ENCODE results near the gene ZKSCAN1.

ZKSCAN1 gene

GRCh38 chr7:99992330-99993038 is 22.9 kb upstream of the ZKSCAN1 start:
- POLR2A ChIA-PET = no interaction called here
- CTCF ChIA-PET = no interaction called here
- DNase-seq (ENCODE audit: extremely low spot score) = no peak
- no peak for TF ChIP-seq CTBP1 (IDR thresholded peaks at IDR 0.05; ENCODE audit: borderline replicate concordance)
- no peak for TF ChIP-seq FOXM1 (IDR thresholded peaks at IDR 0.05; ENCODE audit: borderline replicate concordance)
- TF ChIP-seq SUZ12 (IDR thresholded peaks at IDR 0.05) = no peak
- no peak for TF ChIP-seq LEF1 (IDR thresholded peaks at IDR 0.05; ENCODE audit: borderline replicate concordance)
- no peak for TF ChIP-seq ARNT (IDR thresholded peaks at IDR 0.05)
- no peak for TF ChIP-seq HDGF (IDR thresholded peaks at IDR 0.05; ENCODE audit: borderline replicate concordance)
- no peak for TF ChIP-seq FOXK2 (IDR thresholded peaks at IDR 0.05)
- TF ChIP-seq L3MBTL2 (conservative IDR thresholded peaks at IDR 0.05) = no peak
- no peak for TF ChIP-seq SP1 (IDR thresholded peaks at IDR 0.05)
- no peak for TF ChIP-seq PKNOX1 (IDR thresholded peaks at IDR 0.05)
- no peak for TF ChIP-seq NFRKB (IDR thresholded peaks at IDR 0.05)
- TF ChIP-seq BHLHE40 (IDR thresholded peaks at IDR 0.05; ENCODE audit: borderline replicate concordance) = no peak
- TF ChIP-seq TARDBP (IDR thresholded peaks at IDR 0.05) = no peak
- no peak for TF ChIP-seq ZNF384 (IDR thresholded peaks at IDR 0.05)
- TF ChIP-seq FOXA1 (IDR thresholded peaks at IDR 0.05) = no peak
- no peak for TF ChIP-seq ELF4 (IDR thresholded peaks at IDR 0.05)

DNA sequence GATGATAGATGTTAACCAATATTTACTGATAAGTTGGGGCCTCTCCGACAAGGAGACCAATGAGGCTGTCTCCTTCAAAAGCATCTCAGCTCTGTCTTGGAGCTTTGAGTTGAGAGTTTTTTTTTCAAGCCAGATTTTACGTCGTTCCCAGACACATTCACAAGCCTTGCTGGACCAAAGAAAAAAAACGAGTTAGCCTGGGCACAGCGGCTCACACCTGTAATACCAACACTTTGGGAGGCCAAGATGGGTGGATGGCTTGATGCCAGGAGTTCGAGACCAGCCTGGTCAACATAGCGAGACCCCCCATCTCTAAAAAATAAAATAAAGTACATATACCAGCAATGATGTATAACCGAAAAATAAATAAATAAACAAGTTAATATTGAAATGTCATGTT is 20.6 kb upstream of the ZKSCAN1 start:
- POLR2A ChIA-PET = interaction anchor here (1.3 kb wide), 1 partner anchor 378 kb away, joined by 3 read pairs; the partner anchor contains the start of gene ZSCAN25
- CTCF ChIA-PET = interaction anchor here (0.7 to 1.5 kb wide), 3 partner anchors 66 to 134 kb away, joined by 6 read pairs; partner anchors contain the start of gene GJC3
- TF ChIP-seq FOXM1 (IDR thresholded peaks at IDR 0.05; ENCODE audit: borderline replicate concordance) = no peak
- TF ChIP-seq FOXA1 (IDR thresholded peaks at IDR 0.05) = no peak
- TF ChIP-seq SUZ12 (IDR thresholded peaks at IDR 0.05) = no peak
- TF ChIP-seq FOXK2 (IDR thresholded peaks at IDR 0.05) = no peak
- TF ChIP-seq NFRKB (IDR thresholded peaks at IDR 0.05) = no peak
- no peak for TF ChIP-seq ZNF384 (IDR thresholded peaks at IDR 0.05)
- TF ChIP-seq BHLHE40 (IDR thresholded peaks at IDR 0.05; ENCODE audit: borderline replicate concordance) = no peak
- TF ChIP-seq CTBP1 (IDR thresholded peaks at IDR 0.05; ENCODE audit: borderline replicate concordance) = no peak
- TF ChIP-seq SP1 (IDR thresholded peaks at IDR 0.05) = no peak
- TF ChIP-seq LEF1 (IDR thresholded peaks at IDR 0.05; ENCODE audit: borderline replicate concordance) = no peak
- no peak for TF ChIP-seq L3MBTL2 (conservative IDR thresholded peaks at IDR 0.05)
- no peak for TF ChIP-seq PKNOX1 (IDR thresholded peaks at IDR 0.05)
- no peak for TF ChIP-seq TARDBP (IDR thresholded peaks at IDR 0.05)
- TF ChIP-seq ELF4 (IDR thresholded peaks at IDR 0.05) = no peak
- no peak for TF ChIP-seq ARNT (IDR thresholded peaks at IDR 0.05)
- no peak for TF ChIP-seq HDGF (IDR thresholded peaks at IDR 0.05; ENCODE audit: borderline replicate concordance)
- DNase-seq (ENCODE audit: extremely low spot score) = no peak

- DNase-seq (ENCODE audit: extremely low spot score) = no peak
- POLR2A ChIA-PET = interaction anchor here (0.7 kb wide), 1 partner anchor 86 kb away, joined by 3 read pairs; no protein-coding TSS in a partner anchor
- CTCF ChIA-PET = interaction anchor here (1.1 kb wide), 1 partner anchor 136 kb away, joined by 3 read pairs; no protein-coding TSS in a partner anchor
- no peak for TF ChIP-seq FOXM1 (IDR thresholded peaks at IDR 0.05; ENCODE audit: borderline replicate concordance)
- no peak for TF ChIP-seq TARDBP (IDR thresholded peaks at IDR 0.05)
- no peak for TF ChIP-seq ZNF384 (IDR thresholded peaks at IDR 0.05)
- TF ChIP-seq SUZ12 (IDR thresholded peaks at IDR 0.05) = no peak
- TF ChIP-seq FOXA1 (IDR thresholded peaks at IDR 0.05) = no peak
- TF ChIP-seq NFRKB (IDR thresholded peaks at IDR 0.05) = no peak
- no peak for TF ChIP-seq PKNOX1 (IDR thresholded peaks at IDR 0.05)
- no peak for TF ChIP-seq BHLHE40 (IDR thresholded peaks at IDR 0.05; ENCODE audit: borderline replicate concordance)
- no peak for TF ChIP-seq ELF4 (IDR thresholded peaks at IDR 0.05)
- TF ChIP-seq CTBP1 (IDR thresholded peaks at IDR 0.05; ENCODE audit: borderline replicate concordance) = no peak
- no peak for TF ChIP-seq FOXK2 (IDR thresholded peaks at IDR 0.05)
- TF ChIP-seq L3MBTL2 (conservative IDR thresholded peaks at IDR 0.05) = no peak
These were observed 18.4 kb upstream of the ZKSCAN1 start for GRCh38 chr7:99996755-99997544.

DNA sequence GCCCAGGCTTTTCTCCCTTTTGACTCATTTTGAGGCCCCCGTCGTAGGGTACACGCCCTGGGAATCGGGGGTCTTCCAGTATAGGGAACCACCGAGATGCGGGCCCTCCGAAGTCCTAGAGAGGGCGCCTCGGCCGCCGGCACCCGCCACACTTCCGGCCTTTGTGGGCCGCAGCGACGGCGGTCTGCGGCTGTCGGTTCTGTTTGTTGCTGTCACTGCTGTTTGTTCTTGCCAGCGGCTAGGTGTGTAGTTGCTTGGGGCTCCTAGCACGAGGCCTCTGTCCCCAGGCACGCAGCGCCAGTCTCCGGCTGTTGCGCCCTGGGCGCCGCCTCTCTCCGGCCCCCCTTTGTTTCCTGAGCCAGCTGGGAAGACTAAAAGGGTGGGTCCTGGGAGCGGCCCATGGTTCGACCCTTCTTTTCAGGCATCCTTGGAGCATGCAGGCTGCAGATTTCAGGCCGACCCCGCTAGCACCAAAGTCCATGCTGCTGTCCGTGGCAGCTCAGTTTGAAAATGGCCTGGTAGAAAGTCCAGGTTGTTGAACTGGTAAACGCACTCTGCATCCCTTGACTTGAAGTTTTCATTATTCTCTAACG is 17.8 kb upstream of the ZKSCAN1 start:
- CTCF ChIA-PET = interaction anchor here (1.1 kb wide), 1 partner anchor 135 kb away, joined by 3 read pairs; no protein-coding TSS in a partner anchor
- DNase-seq (ENCODE audit: extremely low spot score) = no peak
- POLR2A ChIA-PET = interaction anchor here (0.7 kb wide), 1 partner anchor 85 kb away, joined by 3 read pairs; no protein-coding TSS in a partner anchor
- TF ChIP-seq FOXK2 (IDR thresholded peaks at IDR 0.05) (no peak), BHLHE40 (IDR thresholded peaks at IDR 0.05; ENCODE audit: borderline replicate concordance) (no peak), HDGF (IDR thresholded peaks at IDR 0.05; ENCODE audit: borderline replicate concordance) (no peak), NFRKB (IDR thresholded peaks at IDR 0.05) (no peak), ARNT (IDR thresholded peaks at IDR 0.05) (no peak), SP1 (IDR thresholded peaks at IDR 0.05) (no peak), ZNF384 (IDR thresholded peaks at IDR 0.05) (no peak), LEF1 (IDR thresholded peaks at IDR 0.05; ENCODE audit: borderline replicate concordance) (no peak), FOXA1 (IDR thresholded peaks at IDR 0.05) (no peak), SUZ12 (IDR thresholded peaks at IDR 0.05) (no peak), ELF4 (IDR thresholded peaks at IDR 0.05) (no peak), L3MBTL2 (conservative IDR thresholded peaks at IDR 0.05) (no peak), CTBP1 (IDR thresholded peaks at IDR 0.05; ENCODE audit: borderline replicate concordance) (no peak)
